ENCODE data around the gene MIXL1.

GRCh38 chr1:226215239-226215638 lies 8.2 kb upstream of the MIXL1 start:
- TF ChIP-seq SCRT2 (tag by site-specific recombination; IDR thresholded peaks at IDR 0.05) (no peak), GLI4 (tag by site-specific recombination; IDR thresholded peaks at IDR 0.05) (no peak), ZNF274 (IDR thresholded peaks at IDR 0.05; ENCODE audit: low read length) (no peak), ZNF274 (tag by site-specific recombination; IDR thresholded peaks at IDR 0.05; ENCODE audit: borderline replicate concordance) (no peak), ZSCAN16 (tag by site-specific recombination; IDR thresholded peaks at IDR 0.05) (no peak), ZBTB17 (tag by site-specific recombination; IDR thresholded peaks at IDR 0.05) (peak; percentile 32; the same call in 1 of the 2 replicates)
